ENCODE data around the gene DENND5B. TPM values are rescaled to one million over a fixed set of nuclear protein-coding genes. Genes with fewer than 3 reads are reported as not detected.
"Not testable (repeated sequence)": the region's sequence is repeated elsewhere in the genome, so short reads cannot be mapped to it uniquely, and the experiment has no call there.

DENND5B gene
- total RNA-seq, 1 donor from 2014 or later = 17.5 TPM

- TF ChIP-seq CTCF (conservative IDR thresholded peaks at IDR 0.05) = peak; percentile 97
- peak overlapping the region; percentile 39 for H3K27ac Mint-ChIP-seq
- H3K36me3 Mint-ChIP-seq = peaks cover 12% of the 10 kb centered on the region
- not testable (repeated sequence) for H3K9me3 Mint-ChIP-seq; H3K4me1 Mint-ChIP-seq (ENCODE audit: unreplicated experiment); H3K27me3 Mint-ChIP-seq
- H3K4me3 Mint-ChIP-seq = peak overlapping the region; percentile 6
- peak; percentile 51 for DNase-seq (ENCODE audit: extremely low spot score, unreplicated experiment)
These were observed 187.8 kb downstream of the DENND5B start for GRCh38 chr12:31403099-31403607.

- no peak overlapping the region for H3K4me3 Mint-ChIP-seq
- no peaks in the 10 kb centered on the region for H3K4me1 Mint-ChIP-seq (ENCODE audit: unreplicated experiment)
- DNase-seq (ENCODE audit: extremely low spot score, unreplicated experiment) = peak; percentile 1
- peaks cover 25% of the 10 kb centered on the region for H3K36me3 Mint-ChIP-seq
- H3K27ac Mint-ChIP-seq = no peak overlapping the region
- TF ChIP-seq CTCF (conservative IDR thresholded peaks at IDR 0.05) = no peak
- no peaks in the 10 kb centered on the region for H3K9me3 Mint-ChIP-seq
- H3K27me3 Mint-ChIP-seq = no peaks in the 10 kb centered on the region
These were observed 197.9 kb downstream of the DENND5B start for GRCh38 chr12:31393004-31393550.

GRCh38 chr12:31390991-31391390, 199.9 kb downstream of the DENND5B start:
- Mint-ChIP-seq H3K4me3 (peak overlapping the region; percentile 53), H3K27me3 (no peaks in the 10 kb centered on the region), H3K36me3 (peaks cover 38% of the 10 kb centered on the region), H3K9me3 (no peaks in the 10 kb centered on the region), H3K4me1 (ENCODE audit: unreplicated experiment) (peaks cover 6% of the 10 kb centered on the region), H3K27ac (peak overlapping the region; percentile 81)
- DNase-seq (ENCODE audit: extremely low spot score, unreplicated experiment) = peak; percentile 3
- TF ChIP-seq CTCF (conservative IDR thresholded peaks at IDR 0.05) = no peak

GRCh38 chr12:31388713-31389112, 202.2 kb downstream of the DENND5B start:
- DNase-seq (ENCODE audit: extremely low spot score, unreplicated experiment) = no peak
- Mint-ChIP-seq H3K9me3 (no peaks in the 10 kb centered on the region), H3K4me1 (ENCODE audit: unreplicated experiment) (peaks cover 6% of the 10 kb centered on the region), H3K36me3 (peaks cover 42% of the 10 kb centered on the region), H3K27ac (peak overlapping the region; percentile 84), H3K27me3 (no peaks in the 10 kb centered on the region), H3K4me3 (no peak overlapping the region)
- TF ChIP-seq CTCF (conservative IDR thresholded peaks at IDR 0.05) = no peak

- H3K27ac Mint-ChIP-seq = peak overlapping the region; percentile 30
- no peak overlapping the region for H3K4me3 Mint-ChIP-seq
- no peaks in the 10 kb centered on the region for H3K27me3 Mint-ChIP-seq
- no peaks in the 10 kb centered on the region for H3K9me3 Mint-ChIP-seq
- no peak for DNase-seq (ENCODE audit: extremely low spot score, unreplicated experiment)
- no peak for TF ChIP-seq CTCF (conservative IDR thresholded peaks at IDR 0.05)
- H3K4me1 Mint-ChIP-seq (ENCODE audit: unreplicated experiment) = peaks cover 6% of the 10 kb centered on the region
- H3K36me3 Mint-ChIP-seq = peaks cover 40% of the 10 kb centered on the region
These were observed 203.5 kb downstream of the DENND5B start for GRCh38 chr12:31387466-31387865.
